Breast epithelium (tissue), 3 donors: ENCODE measurements around the gene PAPOLB.

Experiments used
- CTCF ChIP-seq, 3 donors: fragments of 450-650 bp; IDR thresholded peaks; one replicate each; pipeline ENCODE4 v1.5.1; 2016 to 2017; ENCODE audit warnings: antibody characterized with exemption in 3 of 3, mild to moderate bottlenecking in 3 of 3, moderate library complexity in 3 of 3
- POLR2A ChIP-seq: fragments of 450-650 bp; IDR thresholded peaks from one replicate; pipeline ENCODE4 v1.6.1; 2016; ENCODE audit warnings: antibody characterized with exemption, mild to moderate bottlenecking, moderate library complexity
- POLR2AphosphoS5 ChIP-seq, 3 donors: sonication (generic); formaldehyde crosslinking; IDR thresholded peaks; one replicate each; pipeline ENCODE4 v1.6.1; 2017; ENCODE audit warnings: antibody characterized with exemption in 3 of 3

GRCh38 chr7:4820967-4821471, 40.8 kb downstream of the PAPOLB start:
- TF ChIP-seq CTCF (IDR thresholded peaks at IDR 0.05): no peak
- TF ChIP-seq POLR2A: no peak
- TF ChIP-seq POLR2AphosphoS5 (IDR thresholded peaks at IDR 0.05): no peak
